ENCODE measurements around the gene LIN54.

GRCh38 chr4:82988323-82988832 is 22.2 kb downstream of the LIN54 start:
- TF ChIP-seq, protein P1, sequence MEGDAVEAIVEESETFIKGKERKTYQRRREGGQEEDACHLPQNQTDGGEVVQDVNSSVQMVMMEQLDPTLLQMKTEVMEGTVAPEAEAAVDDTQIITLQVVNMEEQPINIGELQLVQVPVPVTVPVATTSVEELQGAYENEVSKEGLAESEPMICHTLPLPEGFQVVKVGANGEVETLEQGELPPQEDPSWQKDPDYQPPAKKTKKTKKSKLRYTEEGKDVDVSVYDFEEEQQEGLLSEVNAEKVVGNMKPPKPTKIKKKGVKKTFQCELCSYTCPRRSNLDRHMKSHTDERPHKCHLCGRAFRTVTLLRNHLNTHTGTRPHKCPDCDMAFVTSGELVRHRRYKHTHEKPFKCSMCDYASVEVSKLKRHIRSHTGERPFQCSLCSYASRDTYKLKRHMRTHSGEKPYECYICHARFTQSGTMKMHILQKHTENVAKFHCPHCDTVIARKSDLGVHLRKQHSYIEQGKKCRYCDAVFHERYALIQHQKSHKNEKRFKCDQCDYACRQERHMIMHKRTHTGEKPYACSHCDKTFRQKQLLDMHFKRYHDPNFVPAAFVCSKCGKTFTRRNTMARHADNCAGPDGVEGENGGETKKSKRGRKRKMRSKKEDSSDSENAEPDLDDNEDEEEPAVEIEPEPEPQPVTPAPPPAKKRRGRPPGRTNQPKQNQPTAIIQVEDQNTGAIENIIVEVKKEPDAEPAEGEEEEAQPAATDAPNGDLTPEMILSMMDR (IDR thresholded peaks at IDR 0.05), result no peak
- TF ChIP-seq POLR2A (IDR thresholded peaks at IDR 0.05), result no peak

Data from testis (tissue), 2 donors.